Small intestine (tissue), 7 donors: ENCODE data around the gene ZNF211. TPM values are rescaled to one million over a fixed set of nuclear protein-coding genes. Genes with fewer than 3 reads are reported as not detected.
A peak's percentile ranks its signal among the peaks of the same experiment; 100 is the strongest.

Experiments
- DNase-seq, 2 donors: peaks; one replicate each; pipeline versions ENCODE4 v3.0.0 to v3.0.0-alpha.2; 2013
- FAIRE-seq: peaks from 2 replicates; lab custom pipeline; 2012; peaks lifted over from hg19 to GRCh38; lab: Jason Lieb, UNC
- H3K27ac ChIP-seq, 3 donors: one replicate each; pipeline ENCODE4 v1.5.1; 2013; ENCODE audit warnings: low read length in 2 of 3, mild to moderate bottlenecking in 2 of 3, control low read depth in 1 of 3, inconsistent platforms in 1 of 3, low read depth in 1 of 3, moderate library complexity in 1 of 3
- H3K27me3 ChIP-seq, 3 donors: one replicate each; pipeline ENCODE4 v1.6.1; 2013; ENCODE audit warnings: low read length in 3 of 3, inconsistent platforms in 1 of 3; ENCODE audit not compliant: control insufficient read depth in 3 of 3, insufficient read depth in 3 of 3
- H3K36me3 ChIP-seq, 3 donors: one replicate each; pipeline ENCODE4 v1.6.1; 2013; ENCODE audit warnings: low read length in 3 of 3, inconsistent platforms in 1 of 3, low read depth in 1 of 3, mild to moderate bottlenecking in 1 of 3, moderate library complexity in 1 of 3; ENCODE audit not compliant: control insufficient read depth in 3 of 3, insufficient read depth in 2 of 3
- H3K4me1 ChIP-seq, 3 donors: one replicate each; pipeline ENCODE4 v1.6.1; 2013; ENCODE audit warnings: low read length in 2 of 3, inconsistent platforms in 1 of 3, low read depth in 1 of 3, mild to moderate bottlenecking in 1 of 3, moderate library complexity in 1 of 3; ENCODE audit not compliant: control insufficient read depth in 3 of 3, insufficient read depth in 2 of 3
- H3K4me3 ChIP-seq, 3 donors: one replicate each; pipeline ENCODE4 v1.5.1; 2013; ENCODE audit warnings: low read length in 3 of 3, control low read depth in 1 of 3, inconsistent platforms in 1 of 3, low read depth in 1 of 3, mild to moderate bottlenecking in 1 of 3, moderate library complexity in 1 of 3
- H3K9me3 ChIP-seq, 2 donors: one replicate each; pipeline ENCODE4 v1.6.1; 2013; ENCODE audit warnings: low read depth in 1 of 2, low read length in 1 of 2; ENCODE audit not compliant: control insufficient read depth in 2 of 2, insufficient read depth in 1 of 2
- WGBS, 3 donors: extraction: QIAGEN DNeasy Blood & Tissue Kit; methylation state at CpG; one replicate each; pipeline ENCODE4 v1.1.7; 2013; 5-methylcytosine and 5-hydroxymethylcytosine counted together
- polyA plus RNA-seq, 4 donors: library from polyadenylated mRNA; stranded (reverse) in 3 of 4; unstranded in 1 of 4; fragments of 200-250 nt in 3 of 4; fragments of 120-200 nt in 1 of 4; gene quantifications; one replicate each; pipeline versions ENCODE4 v1.2.1 to v1.2.3, GENCODE V29; 2013
- donor health status: healthy with polysubstance abuse.
- donor health status: control.
- donor health status: control.
- donor health status: Bipolar disorder and iron deficiency.
- donor health status: healthy.

Gene ZNF211
- polyA plus RNA-seq, 4 donors = 4.3 to 20.0 (median 9.7) TPM

- Histone ChIP-seq H3K4me3 (no peak overlapping the region), H3K36me3 (no peaks in the 10 kb centered on the region), H3K27ac (no peak overlapping the region), H3K27me3 (peaks cover 0 to 6% (median 4%) of the 10 kb centered on the region in 3 donors), H3K4me1 (no peaks in the 10 kb centered on the region), H3K9me3 (no peaks in the 10 kb centered on the region)
- no peak for FAIRE-seq
- 73 to 80% (median 79%) methylated on average over 1 of the region's 1 CpG for WGBS, 3 donors
- no peak for DNase-seq
These were observed 34.3 kb downstream of the ZNF211 start for GRCh38 chr19:57667228-57667627.

- no peak for FAIRE-seq
- H3K27ac ChIP-seq = no peak within 1 kb of the TSS
- no peak for DNase-seq
- no peaks in the 10 kb centered on the region for H3K36me3 ChIP-seq
- H3K4me3 ChIP-seq = no peak within 1 kb of the TSS
- WGBS, 3 donors = 88 to 100% (median 95%) methylated on average over 2 of the region's 2 CpGs
- no peaks in the 10 kb centered on the region for H3K4me1 ChIP-seq
- H3K9me3 ChIP-seq = no peaks in the 10 kb centered on the region
- peaks cover 0 to 6% (median 4%) of the 10 kb centered on the region in 3 donors for H3K27me3 ChIP-seq
These were observed 35.7 kb downstream of the ZNF211 start, which contains the start of gene ZSCAN4 for GRCh38 chr19:57668635-57669034. ZSCAN4 (plus strand) TSS chr19:57668935; CDS start chr19:57676146, 7,211 bp downstream.

GRCh38 chr19:57671124-57671895 is 38.3 kb downstream of the ZNF211 start:
- DNase-seq = no peak
- H3K4me3 ChIP-seq = no peak overlapping the region
- peaks cover 0 to 2% (median 0%) of the 10 kb centered on the region in 3 donors for H3K27me3 ChIP-seq
- H3K27ac ChIP-seq = no peak overlapping the region
- FAIRE-seq = no peak
- no peaks in the 10 kb centered on the region for H3K9me3 ChIP-seq
- no peaks in the 10 kb centered on the region for H3K4me1 ChIP-seq
- WGBS, 3 donors = 55 to 62% (median 60%) methylated on average over 7 of the region's 7 CpGs
- no peaks in the 10 kb centered on the region for H3K36me3 ChIP-seq

GRCh38 chr19:57672466-57672865 is 39.5 kb downstream of the ZNF211 start:
- 66 to 79% (median 77%) methylated on average over 4 of the region's 4 CpGs for WGBS, 3 donors
- no peaks in the 10 kb centered on the region for H3K36me3 ChIP-seq
- no peak overlapping the region for H3K27ac ChIP-seq
- DNase-seq (no peak), FAIRE-seq (no peak)
- H3K4me3 ChIP-seq = no peak overlapping the region
- H3K4me1 ChIP-seq = no peaks in the 10 kb centered on the region
- H3K9me3 ChIP-seq = no peaks in the 10 kb centered on the region
- peaks cover 0 to 2% (median 0%) of the 10 kb centered on the region in 3 donors for H3K27me3 ChIP-seq

GRCh38 chr19:57675881-57676280 is 42.9 kb downstream of the ZNF211 start:
- no peak overlapping the region for H3K4me3 ChIP-seq
- FAIRE-seq (no peak), DNase-seq (no peak)
- peaks cover 0 to 2% (median 0%) of the 10 kb centered on the region in 3 donors for H3K27me3 ChIP-seq
- H3K4me1 ChIP-seq = no peaks in the 10 kb centered on the region
- H3K36me3 ChIP-seq = no peaks in the 10 kb centered on the region
- 70 to 85% (median 76%) methylated on average over 2 of the region's 2 CpGs for WGBS, 3 donors
- H3K27ac ChIP-seq = no peak overlapping the region
- no peaks in the 10 kb centered on the region for H3K9me3 ChIP-seq

- DNase-seq = no peak
- H3K4me1 ChIP-seq = peaks cover 0 to 5% (median 0%) of the 10 kb centered on the region in 3 donors
- FAIRE-seq = no peak
- 3 to 6% (median 4%) methylated on average over 19 of the region's 19 CpGs for WGBS, 3 donors
- peak overlapping the region in 1 of 3 donors; percentile 47 for H3K27ac ChIP-seq
- H3K36me3 ChIP-seq = peaks cover 24 to 33% (median 33%) of the 10 kb centered on the region in 3 donors
- H3K27me3 ChIP-seq = no peaks in the 10 kb centered on the region
- H3K4me3 ChIP-seq = peak overlapping the region; percentile 58 to 86 (median 74)
- peaks cover 6 to 48% of the 10 kb centered on the region in 2 donors for H3K9me3 ChIP-seq
These were observed 49.3 kb downstream of the ZNF211 start for GRCh38 chr19:57682226-57682766.

GRCh38 chr19:57686727-57687126 is 53.8 kb downstream of the ZNF211 start:
- H3K4me3 ChIP-seq = no peak overlapping the region
- no peaks in the 10 kb centered on the region for H3K27me3 ChIP-seq
- peaks cover 30 to 38% (median 37%) of the 10 kb centered on the region in 3 donors for H3K36me3 ChIP-seq
- no peak for DNase-seq
- WGBS, 3 donors = 95 to 100% (median 97%) methylated on average over 3 of the region's 3 CpGs
- FAIRE-seq = no peak
- H3K9me3 ChIP-seq = peaks cover 8 to 83% of the 10 kb centered on the region in 2 donors
- H3K4me1 ChIP-seq = peaks cover 0 to 5% (median 0%) of the 10 kb centered on the region in 3 donors
- H3K27ac ChIP-seq = no peak overlapping the region

- FAIRE-seq = no peak
- Histone ChIP-seq H3K9me3 (peaks cover 8 to 86% of the 10 kb centered on the region in 2 donors), H3K27me3 (no peaks in the 10 kb centered on the region), H3K4me3 (no peak overlapping the region), H3K4me1 (peaks cover 0 to 4% (median 0%) of the 10 kb centered on the region in 3 donors), H3K27ac (no peak overlapping the region), H3K36me3 (peaks cover 30 to 38% (median 37%) of the 10 kb centered on the region in 3 donors)
- no peak for DNase-seq
- WGBS, 3 donors = 96 to 99% (median 98%) methylated on average over 12 of the region's 12 CpGs
These were observed 54.5 kb downstream of the ZNF211 start for GRCh38 chr19:57687363-57688010.
